Measurements from ENCODE around the gene ARHGAP11A.
"Not testable (repeated sequence)": the region's sequence is repeated elsewhere in the genome, so short reads cannot be mapped to it uniquely, and the experiment has no call there.

ARHGAP11A gene, protein sequence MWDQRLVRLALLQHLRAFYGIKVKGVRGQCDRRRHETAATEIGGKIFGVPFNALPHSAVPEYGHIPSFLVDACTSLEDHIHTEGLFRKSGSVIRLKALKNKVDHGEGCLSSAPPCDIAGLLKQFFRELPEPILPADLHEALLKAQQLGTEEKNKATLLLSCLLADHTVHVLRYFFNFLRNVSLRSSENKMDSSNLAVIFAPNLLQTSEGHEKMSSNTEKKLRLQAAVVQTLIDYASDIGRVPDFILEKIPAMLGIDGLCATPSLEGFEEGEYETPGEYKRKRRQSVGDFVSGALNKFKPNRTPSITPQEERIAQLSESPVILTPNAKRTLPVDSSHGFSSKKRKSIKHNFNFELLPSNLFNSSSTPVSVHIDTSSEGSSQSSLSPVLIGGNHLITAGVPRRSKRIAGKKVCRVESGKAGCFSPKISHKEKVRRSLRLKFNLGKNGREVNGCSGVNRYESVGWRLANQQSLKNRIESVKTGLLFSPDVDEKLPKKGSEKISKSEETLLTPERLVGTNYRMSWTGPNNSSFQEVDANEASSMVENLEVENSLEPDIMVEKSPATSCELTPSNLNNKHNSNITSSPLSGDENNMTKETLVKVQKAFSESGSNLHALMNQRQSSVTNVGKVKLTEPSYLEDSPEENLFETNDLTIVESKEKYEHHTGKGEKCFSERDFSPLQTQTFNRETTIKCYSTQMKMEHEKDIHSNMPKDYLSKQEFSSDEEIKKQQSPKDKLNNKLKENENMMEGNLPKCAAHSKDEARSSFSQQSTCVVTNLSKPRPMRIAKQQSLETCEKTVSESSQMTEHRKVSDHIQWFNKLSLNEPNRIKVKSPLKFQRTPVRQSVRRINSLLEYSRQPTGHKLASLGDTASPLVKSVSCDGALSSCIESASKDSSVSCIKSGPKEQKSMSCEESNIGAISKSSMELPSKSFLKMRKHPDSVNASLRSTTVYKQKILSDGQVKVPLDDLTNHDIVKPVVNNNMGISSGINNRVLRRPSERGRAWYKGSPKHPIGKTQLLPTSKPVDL

GRCh38 chr15:32615051-32615870, at the start of gene ARHGAP11A:
Gene ARHGAP11A (plus strand): TSS chr15:32615504. CDS start chr15:32616212, 708 bp downstream.
- peak; percentile 72 for DNase-seq (ENCODE audit: low read depth)

DNA sequence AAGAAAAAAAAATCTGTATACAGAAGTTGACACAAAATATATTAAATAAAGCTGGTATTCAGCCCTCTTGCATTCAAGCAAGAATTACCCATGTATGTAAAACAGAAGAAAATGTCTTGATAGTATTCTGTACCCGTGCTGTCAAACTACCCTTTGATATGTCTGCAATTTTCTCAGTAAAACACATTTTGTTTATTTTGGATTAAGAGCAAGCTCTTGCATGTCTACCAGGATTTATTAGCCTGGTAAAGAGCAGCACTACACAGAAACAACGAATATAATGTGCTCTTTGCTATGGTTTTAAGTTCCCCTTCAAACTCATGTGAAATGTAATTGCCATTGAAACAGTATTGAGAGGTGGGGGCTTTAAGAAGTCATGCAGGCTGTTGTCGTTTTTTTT, 46.3 kb upstream of the ARHGAP11A start:
- not testable (repeated sequence) for DNase-seq (ENCODE audit: low read depth)

DNA sequence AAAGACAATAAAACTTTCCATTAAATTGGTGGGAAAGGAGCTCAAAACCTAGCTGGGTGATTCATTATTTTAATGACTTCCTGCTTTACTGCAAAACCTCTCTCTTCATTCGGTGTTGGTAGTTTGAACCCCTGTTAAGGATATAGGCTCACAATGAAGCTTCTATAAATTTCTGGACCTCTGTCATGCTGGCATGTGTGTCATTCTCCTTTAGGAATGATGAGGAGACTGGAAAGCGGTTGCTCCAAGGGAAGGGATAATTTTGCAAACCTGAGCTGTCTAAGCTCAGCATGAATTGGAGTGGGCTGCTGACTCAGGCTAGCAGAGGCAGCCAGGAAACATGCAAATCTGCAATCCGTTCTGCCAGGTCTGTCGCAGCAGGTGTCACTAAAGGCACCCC, 36.8 kb upstream of the ARHGAP11A start:
- not testable (repeated sequence) for DNase-seq (ENCODE audit: low read depth)

GRCh38 chr15:32585844-32586243, 29.5 kb upstream of the ARHGAP11A start:
- not testable (repeated sequence) for DNase-seq (ENCODE audit: low read depth)

DNA sequence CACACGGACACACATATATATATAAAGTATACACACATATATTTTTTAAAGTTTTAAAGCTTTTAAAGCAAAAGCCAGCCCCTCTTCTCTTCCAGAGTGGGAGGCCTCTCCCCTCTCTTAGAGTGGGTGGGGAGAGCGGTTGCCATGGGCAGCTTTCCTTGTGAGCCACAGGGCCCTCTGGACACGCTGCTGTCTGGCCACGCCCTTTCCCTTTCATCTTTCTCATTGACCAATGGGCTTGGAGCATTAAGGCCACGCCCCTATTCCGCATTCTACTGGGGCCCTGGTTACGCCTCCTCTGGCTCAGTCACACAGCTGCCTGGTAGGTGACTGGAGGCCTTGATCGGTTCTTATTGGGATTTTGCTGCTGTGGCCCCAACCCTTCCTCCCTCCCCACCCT, 22.2 kb upstream of the ARHGAP11A start, which contains the start of gene GOLGA8N:
GOLGA8N (plus strand) TSS at position 306 of the 400 bp plus-strand sequence.
- DNase-seq (ENCODE audit: low read depth): not testable (repeated sequence)

DNA sequence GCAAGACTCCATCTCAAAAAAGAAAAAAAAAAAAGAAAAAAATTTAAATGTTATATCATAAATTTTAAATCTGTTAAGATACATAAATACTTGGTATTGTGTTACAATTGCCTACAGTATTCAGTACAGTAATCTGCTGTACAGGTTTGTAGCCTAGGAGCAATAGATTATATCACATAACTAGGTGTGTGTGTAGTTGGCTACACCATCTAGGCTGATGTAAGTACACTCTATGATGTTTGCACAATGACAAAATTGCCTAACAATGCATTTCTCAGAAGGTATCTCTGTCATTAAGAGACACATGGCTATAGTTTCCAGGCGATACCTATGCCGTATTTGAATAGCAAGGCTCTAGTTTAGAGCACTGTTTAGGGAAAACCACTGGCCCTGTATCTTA, 5.8 kb upstream of the ARHGAP11A start:
- not testable (repeated sequence) for DNase-seq (ENCODE audit: low read depth)

GRCh38 chr15:32610719-32611118, 4.6 kb upstream of the ARHGAP11A start:
- DNase-seq (ENCODE audit: low read depth): not testable (repeated sequence)

DNA sequence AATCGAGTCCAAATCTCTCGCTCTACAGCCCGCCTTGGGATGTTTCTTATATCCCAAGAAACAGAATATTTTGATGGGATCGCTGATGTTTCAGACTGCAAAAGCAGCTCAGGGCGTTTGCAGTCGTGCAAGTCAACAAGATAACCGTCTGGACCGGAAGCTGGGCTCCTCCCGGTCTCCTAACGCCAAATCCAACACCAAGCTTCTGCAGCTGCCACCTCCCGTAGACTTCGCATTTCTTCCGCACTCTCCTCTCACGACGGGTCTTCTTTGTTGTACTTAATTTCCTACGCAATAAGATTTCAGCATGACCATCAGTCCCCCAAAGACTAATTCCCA, 623 bp upstream of the ARHGAP11A start:
- not testable (repeated sequence) for DNase-seq (ENCODE audit: low read depth)

DNA sequence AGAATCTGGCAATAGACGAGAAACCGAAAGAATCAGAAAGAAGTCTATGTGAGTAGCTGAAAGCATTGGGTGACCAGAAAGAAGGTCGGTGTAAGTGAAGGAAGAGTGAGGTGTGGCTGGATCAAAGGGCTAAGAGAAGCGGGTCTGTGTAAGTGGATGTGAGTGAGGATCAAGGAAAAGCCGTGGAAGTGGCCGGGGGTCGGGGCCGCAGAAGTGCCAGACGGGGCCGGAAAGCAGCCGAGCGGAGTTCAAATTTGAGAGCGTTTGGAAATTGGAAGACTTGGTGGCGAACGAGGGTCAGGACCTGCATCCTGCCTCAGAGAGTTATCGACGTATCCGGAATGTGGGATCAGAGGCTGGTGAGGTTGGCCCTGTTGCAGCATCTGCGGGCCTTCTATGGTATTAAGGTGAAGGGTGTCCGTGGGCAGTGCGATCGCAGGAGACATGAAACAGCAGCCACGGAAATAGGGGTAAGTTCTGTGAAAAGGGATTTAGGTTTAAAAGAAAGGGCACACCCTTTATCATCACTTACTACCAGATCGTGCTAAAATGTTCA, 645 bp downstream of the ARHGAP11A start:
- DNase-seq (ENCODE audit: low read depth): not testable (repeated sequence)

- no peak for DNase-seq (ENCODE audit: low read depth)
These were observed 21.1 kb downstream of the ARHGAP11A start for GRCh38 chr15:32636410-32636809.

DNA sequence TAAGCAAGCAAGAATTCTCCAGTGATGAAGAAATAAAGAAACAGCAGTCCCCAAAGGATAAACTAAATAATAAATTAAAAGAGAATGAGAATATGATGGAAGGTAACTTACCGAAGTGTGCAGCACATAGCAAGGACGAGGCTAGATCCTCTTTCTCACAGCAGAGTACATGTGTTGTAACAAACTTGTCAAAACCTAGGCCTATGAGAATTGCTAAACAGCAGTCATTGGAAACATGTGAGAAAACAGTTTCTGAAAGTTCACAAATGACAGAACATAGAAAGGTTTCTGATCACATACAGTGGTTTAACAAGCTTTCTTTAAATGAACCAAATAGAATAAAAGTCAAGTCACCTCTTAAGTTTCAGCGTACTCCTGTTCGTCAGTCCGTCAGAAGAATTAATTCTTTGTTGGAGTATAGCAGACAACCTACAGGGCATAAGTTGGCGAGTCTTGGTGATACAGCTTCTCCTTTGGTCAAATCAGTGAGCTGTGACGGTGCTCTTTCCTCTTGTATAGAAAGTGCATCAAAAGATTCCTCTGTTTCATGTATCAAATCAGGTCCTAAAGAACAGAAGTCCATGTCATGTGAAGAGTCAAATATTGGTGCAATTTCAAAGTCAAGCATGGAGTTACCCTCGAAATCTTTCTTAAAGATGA, 21.7 kb downstream of the ARHGAP11A start:
- DNase-seq (ENCODE audit: low read depth): no peak

DNA sequence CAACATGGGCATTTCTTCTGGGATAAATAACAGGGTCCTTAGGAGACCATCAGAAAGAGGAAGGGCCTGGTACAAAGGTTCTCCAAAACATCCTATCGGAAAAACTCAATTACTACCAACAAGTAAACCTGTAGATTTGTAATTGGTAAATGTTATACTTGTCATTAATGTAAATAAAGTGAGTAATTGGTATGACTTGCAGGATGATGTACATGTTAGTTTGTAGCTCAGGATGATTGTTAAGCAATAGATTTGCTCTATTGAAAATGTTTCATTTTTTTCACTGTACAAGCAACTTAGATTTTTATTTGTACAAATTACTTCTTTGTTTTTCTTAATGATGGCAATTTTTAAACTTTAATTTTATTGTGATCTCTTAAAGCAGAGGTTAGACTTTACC, 22.4 kb downstream of the ARHGAP11A start:
- no peak for DNase-seq (ENCODE audit: low read depth)

DNA sequence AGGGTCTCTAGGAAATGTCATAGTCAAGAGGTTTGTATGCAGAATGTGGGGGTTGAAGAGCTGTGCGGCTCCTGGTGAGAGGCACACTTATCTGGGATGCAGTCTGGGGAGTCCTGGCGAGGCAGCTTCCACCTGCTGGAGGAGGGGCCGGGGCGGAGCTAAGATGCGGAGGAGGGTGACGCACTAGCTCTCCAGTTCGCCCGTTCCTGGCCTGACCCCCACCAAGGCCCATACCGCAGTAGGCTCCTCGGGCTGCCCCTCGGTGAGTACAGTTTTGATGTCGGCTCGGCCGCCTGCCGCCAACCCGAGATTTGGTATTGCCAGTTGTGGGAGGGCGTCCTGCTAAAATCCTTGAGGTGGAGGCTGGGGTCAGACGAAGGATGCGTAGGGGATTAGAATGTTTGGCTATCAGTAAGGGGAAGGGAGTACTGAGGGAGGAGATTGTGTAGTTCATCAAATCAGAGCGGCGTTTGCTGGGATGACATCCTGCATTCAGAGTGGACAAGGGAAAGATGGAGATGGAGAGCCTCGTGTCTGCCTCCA, 26.3 kb downstream of the ARHGAP11A start, which contains the start of gene SCG5:
SCG5 (plus strand) TSS at position 194 of the 543 bp plus-strand sequence. CDS start 1,883 bp downstream, outside the sequence.
- no peak for DNase-seq (ENCODE audit: low read depth)

DNA sequence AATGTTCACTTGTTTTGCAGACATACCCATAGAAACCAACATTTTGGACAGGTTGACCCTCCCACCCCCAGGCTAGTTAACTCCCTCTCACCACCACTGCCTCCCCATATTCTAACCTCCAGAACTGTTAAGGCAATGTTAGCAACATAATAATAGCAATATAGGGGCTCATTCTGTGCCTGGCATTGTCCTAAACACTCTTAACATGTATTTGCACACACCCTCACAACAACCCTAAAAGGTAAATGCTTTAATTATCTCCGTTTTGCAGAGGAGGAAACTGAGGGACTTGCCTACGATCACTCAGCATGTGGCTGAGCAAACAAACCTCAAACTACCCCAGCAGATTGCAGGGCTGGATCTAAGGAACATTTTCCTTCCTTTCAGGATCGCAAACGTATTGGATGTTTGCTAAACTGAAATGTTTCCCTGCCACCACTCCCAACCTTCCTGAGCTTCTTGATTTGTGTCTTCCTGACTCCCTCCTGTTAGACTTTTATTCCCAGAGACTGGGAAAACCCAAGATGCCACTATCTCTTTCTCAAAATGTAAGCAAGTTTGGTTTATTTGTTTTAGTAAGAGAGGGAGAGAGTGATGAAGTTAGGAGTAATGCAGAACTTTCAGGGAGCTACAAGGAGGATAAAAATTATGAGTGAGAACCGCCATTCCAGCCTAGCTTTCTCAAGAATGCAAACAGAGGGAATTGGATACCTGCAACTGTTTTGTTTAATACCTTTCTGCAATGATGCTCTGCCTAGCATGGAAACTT, 27.5 kb downstream of the ARHGAP11A start:
- no peak for DNase-seq (ENCODE audit: low read depth)

DNA sequence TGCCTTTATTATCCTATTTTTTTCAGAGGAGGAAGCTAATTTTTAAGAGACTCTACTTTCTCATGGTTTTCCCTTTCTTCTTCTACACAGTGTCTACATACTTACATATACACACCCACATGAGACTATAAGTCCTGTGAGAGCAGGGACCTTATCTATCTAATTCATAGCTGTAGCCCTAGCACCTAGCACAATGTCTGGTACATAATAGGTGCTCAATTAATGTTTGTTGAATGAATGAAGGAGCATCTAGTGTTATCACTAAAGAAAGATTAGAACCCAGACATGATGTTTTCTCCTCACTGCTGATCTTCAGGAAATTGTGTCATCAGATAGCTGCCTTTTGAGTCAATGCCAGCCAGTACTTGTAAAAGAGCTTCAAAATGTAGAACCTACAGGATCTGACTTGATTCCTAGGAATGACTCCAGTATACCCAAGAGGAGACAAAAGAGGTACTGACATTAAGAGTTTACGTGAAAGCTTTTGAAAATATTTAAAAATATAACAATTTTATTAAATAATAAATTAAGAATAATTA, 28.7 kb downstream of the ARHGAP11A start:
- no peak for DNase-seq (ENCODE audit: low read depth)

GRCh38 chr15:32646291-32646690, 31.0 kb downstream of the ARHGAP11A start:
- no peak for DNase-seq (ENCODE audit: low read depth)

GRCh38 chr15:32649342-32649741, 34.0 kb downstream of the ARHGAP11A start:
- DNase-seq (ENCODE audit: low read depth): no peak

DNA sequence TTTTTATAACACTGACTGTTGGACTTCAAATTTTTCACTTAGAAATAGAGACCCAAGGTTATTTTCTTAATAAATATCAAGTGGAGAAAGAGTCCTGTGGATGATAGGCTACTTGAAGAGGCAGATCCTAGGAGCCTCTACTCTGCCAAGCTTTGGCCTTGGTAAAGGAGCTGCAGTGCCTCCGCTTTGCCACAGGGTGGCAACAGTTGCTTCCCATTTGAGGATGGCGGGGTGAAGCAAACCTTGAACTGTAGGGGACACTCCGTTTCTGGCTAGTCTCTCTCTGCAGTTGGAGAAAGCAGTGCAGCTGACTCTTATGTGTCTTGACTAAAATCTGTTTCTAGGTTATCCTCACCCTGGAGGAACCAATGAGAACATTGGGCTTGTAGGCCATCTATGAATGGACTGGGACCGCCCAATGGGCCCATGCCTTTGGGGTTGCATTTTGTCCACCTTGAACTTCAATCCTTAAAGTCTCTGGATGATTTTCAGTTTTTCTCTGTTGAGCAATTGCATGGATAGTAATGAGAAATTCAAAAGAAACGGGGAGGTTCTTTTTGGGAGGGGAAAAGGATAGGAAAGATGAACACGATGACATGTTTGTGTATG, 36.0 kb downstream of the ARHGAP11A start:
- DNase-seq (ENCODE audit: low read depth): no peak

- DNase-seq (ENCODE audit: low read depth): no peak
These were observed 36.9 kb downstream of the ARHGAP11A start for GRCh38 chr15:32652178-32652577.
